Measurements from ENCODE around the gene PEA15.

PEA15 gene

DNA sequence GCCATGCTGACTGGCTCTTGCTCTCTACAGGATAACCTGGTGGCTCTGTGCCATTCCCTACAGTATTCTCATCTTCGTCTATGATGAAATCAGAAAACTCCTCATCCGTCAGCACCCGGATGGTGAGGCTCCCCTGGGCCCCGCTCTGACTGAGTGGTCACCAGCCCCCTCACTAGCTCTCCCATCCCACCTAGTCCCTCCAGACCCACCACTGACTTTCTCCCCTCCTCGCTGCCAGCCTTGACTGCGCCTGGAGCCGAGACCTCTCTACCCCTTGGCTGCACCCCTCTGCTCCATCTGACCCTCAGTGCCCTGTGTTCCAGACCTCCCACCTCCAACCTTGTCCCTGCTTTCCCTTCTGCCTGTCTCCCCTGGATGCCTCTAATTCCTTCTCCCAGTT is 18.9 kb upstream of the PEA15 start:
- no peak for DNase-seq

DNA sequence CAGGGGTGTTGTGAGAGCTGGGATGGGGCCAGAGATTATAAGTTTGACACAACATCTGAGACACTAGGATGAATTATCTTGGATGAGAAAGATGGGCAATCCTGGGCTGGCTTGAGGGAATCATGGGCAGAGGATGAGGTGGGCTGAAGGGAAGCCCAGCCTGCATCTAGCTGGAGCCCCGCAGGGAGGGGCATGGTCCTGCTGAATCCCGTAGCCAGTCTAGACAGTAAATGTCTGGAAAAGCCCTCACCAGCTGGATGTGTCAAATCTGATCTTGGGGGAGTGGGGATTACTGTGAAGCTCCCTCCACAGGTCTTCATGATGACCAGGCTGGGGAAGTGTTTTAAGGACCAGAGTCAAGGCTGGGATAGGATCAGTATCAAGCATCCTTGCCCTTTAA is 18.5 kb upstream of the PEA15 start:
- DNase-seq, result no peak

DNA sequence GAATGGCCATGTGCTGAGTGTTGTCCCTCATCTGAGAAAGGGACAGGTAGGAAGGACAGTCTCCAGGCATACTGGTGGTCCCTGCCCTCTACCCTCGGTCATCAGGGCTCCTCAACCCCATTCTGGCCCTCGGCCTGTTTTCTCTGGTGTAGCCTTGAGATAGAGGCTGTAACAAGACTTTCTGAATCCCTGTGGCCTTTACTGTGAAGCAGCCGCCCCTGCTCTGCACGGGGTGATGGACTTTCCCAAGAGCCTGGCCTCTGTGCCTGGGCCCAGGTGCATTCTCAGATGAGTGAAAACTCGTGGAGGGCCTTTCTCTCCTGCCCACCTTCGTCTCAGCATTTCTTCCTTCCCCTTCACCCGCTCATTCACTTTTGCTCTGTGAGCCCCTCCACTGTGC is 17.8 kb upstream of the PEA15 start:
- no peak for DNase-seq

DNA sequence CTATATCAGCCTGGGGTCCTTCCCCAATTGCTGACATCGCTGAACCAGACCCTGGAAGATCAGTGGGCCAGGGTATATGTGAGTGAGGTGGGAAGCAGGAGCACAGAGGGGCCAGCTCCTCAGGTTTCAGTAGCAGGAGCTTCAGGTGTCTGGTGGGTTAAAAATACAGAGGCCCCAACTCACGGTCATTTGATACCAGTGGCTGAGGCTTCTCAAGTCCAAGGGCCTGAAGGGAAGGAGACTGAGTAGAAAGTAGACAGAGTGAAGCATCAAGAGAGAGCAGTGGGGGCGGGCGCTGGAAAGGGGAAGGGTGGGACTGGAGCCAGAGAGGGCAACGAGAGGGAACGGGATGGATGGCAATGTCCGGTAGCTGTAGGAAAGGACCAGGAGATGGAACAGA is 16.8 kb upstream of the PEA15 start:
- DNase-seq, result no peak

DNA sequence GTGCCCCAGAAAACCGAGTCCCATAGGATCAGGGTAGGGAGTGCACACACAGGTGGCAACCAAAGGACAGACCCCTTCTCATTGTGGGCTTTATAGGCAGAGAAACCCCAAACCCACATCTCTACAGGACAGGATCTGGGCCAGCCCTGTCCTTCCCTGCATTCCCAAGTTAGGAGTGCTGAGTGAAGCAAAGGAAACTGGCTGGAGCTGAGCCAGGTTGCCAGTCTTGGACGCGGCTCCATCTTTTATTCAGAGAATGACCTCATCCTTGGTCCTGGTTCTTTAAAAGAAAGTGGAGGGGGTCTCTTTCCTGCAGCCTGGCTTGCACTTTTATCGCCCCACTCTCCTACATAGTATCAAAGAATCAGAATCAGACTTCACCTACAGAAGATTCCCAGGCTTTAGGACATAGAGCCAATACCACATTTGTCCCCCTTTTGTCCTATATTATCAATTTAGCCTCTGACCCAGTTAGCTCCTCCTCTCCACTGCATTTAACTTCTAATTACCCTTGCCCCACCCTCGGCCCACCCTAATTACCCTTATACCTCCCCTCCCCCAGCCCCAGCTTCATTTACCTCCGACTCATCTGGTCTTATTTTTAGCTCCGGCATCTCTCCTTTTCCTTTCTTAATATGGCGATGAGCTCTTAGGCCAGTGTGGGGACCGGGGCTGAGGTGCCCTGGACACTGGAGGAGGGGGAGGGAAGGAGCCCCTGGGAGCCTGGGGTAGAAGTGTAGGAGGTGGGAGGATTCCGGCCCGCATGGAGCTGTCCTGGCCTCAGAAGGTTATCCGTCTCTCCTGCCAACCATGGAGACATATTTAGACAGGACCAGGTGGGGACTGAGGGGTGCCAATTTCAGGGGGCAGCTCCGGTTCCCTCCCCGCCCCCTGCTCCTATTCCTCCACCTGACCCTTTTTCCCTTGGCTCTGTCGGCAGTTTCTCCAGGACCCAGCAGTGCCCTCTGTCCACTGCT is 15.2 kb upstream of the PEA15 start, which contains the start of gene CASQ1:
Gene CASQ1, plus strand, starts transcription at position 927 of the 977 bp plus-strand sequence. CDS start 177 bp downstream, outside the sequence.
- no peak for DNase-seq

DNA sequence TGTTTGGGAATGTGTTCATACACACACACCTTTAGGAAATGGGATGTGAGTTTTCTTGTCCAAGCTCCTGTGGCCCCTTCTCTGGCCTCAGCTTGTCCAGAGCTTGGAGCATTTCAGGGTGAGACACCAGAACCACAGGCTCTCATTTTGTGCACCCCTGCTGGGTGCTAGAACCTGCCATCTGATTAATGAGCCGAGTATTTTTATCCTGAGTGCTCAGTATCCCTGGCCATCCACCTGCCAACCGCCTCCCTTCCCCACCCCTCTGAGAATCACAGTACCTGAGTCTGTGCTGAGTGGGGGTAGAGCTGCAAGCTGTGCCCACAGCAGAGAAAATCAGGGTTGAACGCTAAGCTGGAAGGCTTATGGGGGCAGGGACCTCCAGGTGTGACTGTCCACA is 13.4 kb upstream of the PEA15 start:
- DNase-seq, result no peak

DNA sequence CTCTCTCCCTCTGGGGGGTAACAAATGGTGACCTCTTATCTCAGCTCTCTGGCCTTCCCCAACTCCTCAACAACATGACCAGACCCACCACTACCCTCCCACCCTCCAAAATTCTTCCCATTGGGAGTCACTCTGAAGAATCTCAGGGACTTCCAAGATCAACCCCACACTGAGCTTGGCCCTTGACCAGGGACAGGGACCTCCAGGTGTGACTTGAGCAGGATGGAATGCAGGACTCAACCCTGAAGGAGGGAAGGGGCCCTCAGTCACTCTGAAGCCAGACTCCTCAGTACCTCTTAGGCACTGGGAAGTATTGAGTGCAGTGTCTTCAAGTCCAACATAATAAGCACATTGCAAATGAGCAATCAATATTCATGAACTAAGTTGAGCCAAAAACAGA is 12.9 kb upstream of the PEA15 start:
- DNase-seq, result no peak

DNA sequence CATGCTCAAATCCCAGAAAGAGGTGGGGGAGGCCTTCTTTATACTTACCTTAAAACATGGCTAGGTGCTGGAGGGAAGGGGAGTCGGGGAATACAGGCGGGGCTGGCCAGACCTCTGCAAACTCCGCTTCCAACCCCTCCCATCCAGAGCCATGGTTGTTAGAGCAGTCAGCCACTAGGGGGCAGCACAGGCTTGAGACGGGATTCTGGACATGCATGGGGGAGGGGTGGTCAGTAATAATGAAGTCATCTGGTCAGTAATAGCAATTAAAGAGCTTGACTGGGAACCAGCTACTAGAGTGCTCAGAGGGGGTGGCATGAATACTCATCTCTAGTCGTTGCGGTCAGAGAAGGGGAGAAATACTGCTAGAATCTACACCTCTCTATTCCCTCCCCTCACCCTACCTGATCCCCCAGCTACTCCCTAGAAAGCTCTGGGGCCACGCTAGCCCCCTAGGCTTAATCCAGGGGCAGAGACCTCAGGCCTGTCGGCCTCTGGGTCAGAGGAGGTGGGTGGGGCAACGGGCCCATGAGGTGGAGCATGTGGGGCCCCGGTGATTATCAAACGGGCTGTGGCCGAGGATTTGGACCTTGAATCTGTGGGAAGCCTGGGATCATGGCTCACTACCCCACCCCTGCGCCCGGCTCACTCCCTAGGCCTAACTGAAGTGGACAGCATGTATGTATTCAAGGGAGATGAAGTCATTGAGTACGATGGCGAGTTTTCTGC is 11.9 kb upstream of the PEA15 start:
- DNase-seq, result peak; percentile 88

DNA sequence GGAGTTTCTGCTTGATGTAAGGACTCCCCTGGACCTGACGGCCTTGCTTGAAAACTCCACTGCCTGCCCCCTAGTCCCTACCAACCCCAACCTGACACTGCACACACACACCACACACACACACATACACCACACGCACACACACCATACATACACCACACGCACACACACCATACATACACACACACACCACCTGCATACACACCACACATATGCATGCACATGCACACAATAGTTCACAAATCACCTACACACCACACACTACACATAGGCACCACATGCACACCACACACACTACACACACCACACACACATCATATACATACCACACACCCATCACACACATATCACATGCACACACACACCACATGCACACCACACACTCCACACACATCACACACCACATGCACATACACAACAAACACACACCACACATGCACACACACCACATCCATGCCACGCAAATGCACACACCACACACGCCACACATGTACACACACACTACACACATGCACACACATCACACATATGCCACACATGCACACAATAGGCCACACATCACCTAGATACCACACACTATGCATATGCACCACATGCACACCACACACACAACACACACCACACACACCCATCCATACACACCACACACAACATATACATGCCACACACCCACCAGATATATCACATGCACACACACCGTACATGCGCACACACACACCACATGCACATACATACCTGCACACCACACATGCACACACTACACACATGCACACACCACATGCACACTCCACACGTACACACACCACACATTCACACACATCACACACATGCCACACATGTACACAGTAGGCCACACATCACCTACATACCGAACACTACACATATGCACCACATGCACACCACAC is 11.1 kb upstream of the PEA15 start:
- DNase-seq, result no peak

DNA sequence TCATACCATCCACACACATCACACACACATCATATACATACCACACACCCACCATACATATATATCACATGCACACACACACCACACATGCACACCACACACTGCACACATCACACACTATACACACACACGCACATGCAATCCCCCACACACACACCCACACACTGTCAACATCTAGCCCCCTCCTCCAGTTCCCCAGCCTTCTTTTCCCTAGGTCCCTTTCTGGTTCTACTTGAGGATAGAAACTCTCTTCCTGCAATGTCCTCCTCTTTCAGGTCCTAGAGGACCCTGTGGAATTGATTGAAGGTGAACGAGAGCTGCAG is 10.5 kb upstream of the PEA15 start:
- DNase-seq, result no peak

DNA sequence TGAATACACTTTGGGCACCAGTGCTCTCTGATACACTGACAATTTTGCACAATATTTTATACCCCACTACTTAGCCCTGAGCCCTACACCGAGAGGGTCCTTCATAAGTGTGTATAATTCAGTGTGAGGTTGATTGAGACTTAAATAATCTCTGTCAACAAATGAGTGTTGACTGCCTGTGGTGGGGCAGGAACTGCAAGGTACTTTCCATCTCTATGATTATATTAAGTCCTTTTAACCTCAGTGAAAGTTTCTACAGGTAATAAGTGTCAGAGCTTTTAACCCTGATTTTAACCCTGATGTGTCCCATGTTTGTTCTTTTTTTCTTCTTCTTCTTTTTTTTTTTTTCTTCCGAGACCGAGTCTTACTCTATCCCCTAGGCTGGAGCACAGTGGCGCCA is 9.0 kb upstream of the PEA15 start:
- DNase-seq, result no peak

DNA sequence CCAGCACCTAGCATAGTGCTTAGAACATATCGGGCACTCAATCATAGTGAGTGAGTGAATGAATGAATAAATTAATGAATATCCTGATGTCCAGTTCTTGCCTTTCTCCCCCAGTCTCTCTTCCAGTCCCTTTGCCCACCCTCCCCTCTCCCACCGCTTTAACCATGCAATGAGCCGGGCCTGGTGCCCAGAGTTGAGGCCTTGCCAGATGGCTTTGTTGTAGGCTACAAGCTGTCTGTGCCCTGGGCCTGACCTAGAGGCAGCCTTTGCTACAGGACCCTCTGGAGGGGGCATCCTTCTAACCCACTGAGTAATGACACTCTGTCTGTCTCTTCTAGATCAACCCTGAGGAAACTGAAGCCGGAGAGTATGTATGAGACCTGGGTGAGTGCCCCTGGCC is 8.0 kb upstream of the PEA15 start:
- DNase-seq, result no peak

DNA sequence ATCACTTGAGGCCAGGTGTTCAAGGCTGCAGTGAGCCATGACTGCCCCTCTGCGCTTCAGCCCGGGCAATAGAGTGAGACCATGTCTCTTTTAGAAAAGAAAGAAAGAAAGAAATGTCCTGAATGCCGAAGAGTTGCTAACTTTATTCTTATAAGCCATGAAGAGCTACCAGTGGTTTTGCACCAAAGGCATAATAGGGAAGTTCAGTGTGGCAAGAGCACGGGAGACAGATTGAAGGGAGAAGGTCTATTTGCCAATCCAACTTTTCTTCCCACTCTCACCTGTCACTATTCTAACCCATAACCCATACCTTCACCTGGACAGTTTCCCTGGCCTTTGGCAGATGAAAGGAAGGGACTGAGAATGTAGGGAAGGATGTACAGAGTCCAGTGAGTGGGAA is 4.4 kb upstream of the PEA15 start:
- DNase-seq, result no peak

DNA sequence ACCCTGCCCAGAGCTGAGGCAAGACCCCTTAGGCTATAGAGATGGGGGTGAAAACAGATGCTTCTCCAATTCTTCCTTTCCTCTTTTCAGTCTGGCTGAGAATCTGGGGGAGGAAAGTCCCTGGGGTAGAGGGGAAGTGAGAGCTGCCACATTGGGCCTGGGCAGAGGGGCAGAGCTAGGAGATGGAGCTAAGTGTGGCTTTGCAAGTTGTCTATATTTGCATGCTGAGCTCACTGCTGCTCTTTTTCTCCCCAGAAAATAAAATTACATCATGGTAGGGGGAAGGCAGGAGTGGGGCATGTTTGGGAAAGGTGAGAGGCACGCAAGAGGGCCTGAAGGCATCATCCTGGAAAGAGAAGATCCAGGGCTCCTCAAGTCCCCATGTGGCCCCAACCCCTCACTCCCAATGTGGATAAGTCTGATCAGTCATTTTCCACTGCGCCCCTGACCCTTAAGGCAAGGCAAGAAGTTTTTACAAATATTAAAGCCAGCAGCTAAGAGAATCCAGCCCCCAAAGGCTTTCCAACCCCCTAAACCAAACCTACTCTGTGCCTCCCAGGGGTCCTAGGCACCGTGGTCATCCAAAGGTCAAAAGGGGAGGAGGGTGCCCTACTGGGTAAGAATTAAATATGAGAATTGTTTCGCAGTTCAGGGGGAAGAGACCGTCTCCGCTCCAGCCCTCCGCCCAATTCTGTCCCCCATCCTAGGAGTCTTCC is 500 bp upstream of the PEA15 start:
- DNase-seq, result no peak

DNA sequence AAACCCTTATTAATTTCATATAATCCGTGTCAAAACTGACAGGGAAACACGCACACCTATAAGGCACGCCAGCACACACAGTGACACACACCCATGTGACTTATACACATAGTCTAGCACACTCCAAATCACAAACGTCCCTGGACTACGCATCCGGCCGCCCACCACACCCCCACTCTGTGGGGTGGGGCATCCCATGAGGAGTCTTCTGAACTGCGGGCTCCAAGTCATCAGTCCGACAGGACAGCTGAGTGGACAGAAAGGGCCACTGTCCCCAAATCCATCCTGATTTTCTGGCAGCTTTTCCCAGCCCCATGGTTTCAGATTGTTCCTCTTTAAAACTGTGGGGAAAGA is 829 bp downstream of the PEA15 start:
- DNase-seq, result no peak

DNA sequence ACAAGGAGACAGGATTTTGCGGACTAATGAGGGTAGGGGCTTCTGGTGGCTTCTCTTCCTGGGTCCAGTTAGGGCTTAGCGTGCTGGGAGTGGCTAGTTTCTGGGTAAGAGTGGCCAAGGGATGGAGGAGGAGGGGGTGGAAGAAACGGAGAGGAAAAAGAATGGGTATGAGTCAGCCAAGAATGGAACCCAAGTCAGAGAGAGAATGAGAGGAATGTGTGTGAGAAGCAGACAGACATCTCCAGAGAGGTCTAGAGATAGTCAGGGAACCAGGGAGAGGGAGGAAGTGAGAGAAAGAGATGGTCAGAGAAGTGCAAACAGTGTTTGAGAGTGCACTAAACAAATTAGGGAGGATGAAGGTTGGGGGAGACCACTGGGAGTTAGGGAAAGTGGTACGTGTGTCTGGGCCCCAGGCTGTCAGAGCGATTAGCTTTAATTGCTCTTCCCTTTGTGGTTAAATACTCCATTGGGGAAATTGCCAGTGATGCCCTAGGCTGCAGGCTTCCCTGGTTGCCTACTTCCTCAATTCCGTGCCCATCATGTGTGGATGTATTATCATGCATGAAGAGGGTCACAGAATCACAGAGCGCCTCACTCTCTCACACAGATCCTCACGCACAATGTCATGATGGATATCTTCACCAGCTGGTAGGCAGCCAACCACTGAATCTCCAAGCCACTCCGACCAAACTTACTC is 1.4 kb downstream of the PEA15 start:
- no peak for DNase-seq

DNA sequence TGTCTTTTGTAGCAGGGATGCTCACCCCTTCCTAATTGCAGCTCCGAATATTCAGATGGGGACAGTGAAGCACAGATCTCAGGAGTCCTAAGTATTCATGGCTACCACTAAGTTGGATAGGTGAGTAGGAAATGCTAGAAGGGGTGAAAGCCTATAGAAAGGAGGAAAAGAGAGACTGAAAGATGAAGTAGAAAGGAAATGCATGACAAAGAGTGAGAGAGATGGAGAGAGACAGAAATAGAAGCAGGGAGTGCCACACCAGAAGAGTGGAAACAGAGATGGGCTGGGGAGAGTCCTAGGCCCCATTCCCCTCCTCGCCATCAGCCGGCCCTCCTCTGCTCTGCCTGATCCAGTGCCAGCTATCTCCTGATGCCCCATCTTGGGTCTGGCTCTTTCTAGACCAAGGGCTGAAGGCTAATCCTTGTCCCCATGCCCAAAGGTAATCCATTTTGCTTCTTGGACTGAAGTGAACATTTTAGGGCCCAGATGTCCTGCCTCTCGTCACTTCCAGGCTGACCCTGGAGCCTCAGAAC is 2.0 kb downstream of the PEA15 start:
- DNase-seq, result no peak

DNA sequence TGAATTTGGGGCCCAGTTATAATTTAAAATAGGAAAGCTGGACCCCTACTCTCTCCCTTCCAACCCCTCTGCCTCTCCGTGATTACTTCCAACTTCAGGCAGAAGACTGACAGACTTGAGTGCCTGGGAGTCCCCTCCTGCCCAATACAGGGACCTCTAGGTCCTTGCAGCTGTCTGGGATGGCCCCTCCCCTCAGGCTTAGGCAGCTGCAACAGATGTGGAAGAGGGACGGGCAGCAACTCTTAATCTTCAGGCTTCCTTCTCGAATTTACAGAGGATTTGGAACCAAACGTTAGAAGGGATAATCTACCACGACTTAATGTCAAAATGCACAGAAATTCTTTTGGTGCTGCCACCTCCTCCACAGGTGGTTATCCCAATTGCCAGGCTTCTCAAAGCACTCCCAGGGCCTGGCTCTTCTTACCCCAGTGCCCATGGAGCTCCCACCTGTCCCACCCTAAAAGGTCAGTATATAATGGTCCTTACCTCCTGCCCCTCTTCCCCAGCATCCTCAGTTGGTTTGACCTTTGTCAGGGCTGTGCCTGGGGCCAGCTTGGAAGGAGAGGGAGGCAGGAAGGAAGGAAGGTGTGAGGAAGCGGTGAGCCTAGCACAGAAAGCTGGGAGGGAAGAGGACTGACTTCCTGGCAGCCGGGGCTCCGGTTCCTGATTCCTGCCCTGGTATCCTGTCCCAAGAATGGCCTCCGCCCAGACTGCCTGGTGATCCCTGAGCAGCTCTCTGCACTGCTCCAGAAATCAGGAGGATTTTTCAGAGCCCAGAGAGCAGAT is 2.8 kb downstream of the PEA15 start:
- no peak for DNase-seq

DNA sequence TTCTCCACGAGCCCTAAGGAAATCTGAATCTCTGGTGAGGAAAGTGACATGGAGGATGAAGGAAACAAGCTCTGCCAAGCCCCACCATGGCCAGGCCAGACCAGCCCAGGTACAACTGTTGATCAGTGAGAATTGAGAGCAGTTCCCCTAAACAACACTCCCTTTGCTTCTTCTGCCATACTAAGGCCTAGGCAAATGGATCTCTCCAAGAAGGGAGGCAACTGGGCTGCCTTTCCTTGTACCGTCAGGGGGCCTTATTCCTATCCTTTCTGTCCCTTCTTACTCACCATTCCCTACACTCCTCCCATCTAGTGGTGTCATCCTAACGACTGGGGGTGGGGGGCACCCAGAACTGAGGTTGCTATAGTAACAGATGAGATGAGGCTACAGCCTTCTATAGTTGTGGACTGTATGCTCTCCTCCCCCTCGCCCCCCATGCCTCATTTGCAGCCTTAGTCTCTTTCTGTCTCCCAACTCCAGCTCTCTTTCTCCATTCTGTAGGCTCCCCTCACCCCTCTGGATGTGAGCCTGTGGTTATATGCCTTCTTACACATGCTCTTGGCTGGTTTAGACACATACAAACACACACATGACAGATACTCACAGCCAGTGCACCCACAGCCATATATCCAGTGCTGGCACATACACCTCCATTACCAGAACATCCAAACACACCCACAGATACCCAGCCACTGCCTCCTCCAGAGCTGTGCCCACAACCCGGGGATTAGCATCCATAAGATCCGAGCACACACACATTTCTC is 3.6 kb downstream of the PEA15 start:
- DNase-seq, result no peak

Data from activated CD4-positive, CD25-positive, alpha-beta regulatory T cell treated with anti-CD3 and anti-CD28 coated beads, Interleukin-2, amount 50 U/mL, for 72 hours (primary cell).